ENCODE data around the gene NYAP2.

- TF ChIP-seq POLR2AphosphoS2 (IDR thresholded peaks at IDR 0.05; ENCODE audit: low read depth, low read length) (no peak), SP1 (IDR thresholded peaks at IDR 0.05; ENCODE audit: low read depth, low read length) (no peak), CTCF (IDR thresholded peaks at IDR 0.05 in 2 of 3, conservative IDR thresholded peaks at IDR 0.05 in 1 of 3; ENCODE audit: control insufficient read depth in 2 of 3, extremely low read depth in 1 of 3, insufficient read depth in 1 of 3, low read depth in 3 of 3, low read length in 3 of 3) (no peak), USF1 (IDR thresholded peaks at IDR 0.05; ENCODE audit: borderline replicate concordance, extremely low read length, insufficient read depth, low read depth, low read length) (no peak), CHD2 (IDR thresholded peaks at IDR 0.05; ENCODE audit: borderline replicate concordance, low read depth, low read length) (no peak), RAD21 (IDR thresholded peaks at IDR 0.05; ENCODE audit: insufficient read depth, low read depth, low read length) (no peak), POLR2AphosphoS5 (IDR thresholded peaks at IDR 0.05; ENCODE audit: low read length) (no peak), SIX5 (IDR thresholded peaks at IDR 0.05; ENCODE audit: low read depth, low read length, severe bottlenecking) (no peak), POU2F2 (IDR thresholded peaks at IDR 0.05; ENCODE audit: borderline replicate concordance, low read depth, low read length) (no peak), BCL11A (IDR thresholded peaks at IDR 0.05; ENCODE audit: low read depth, low read length) (no peak), ETV6 (conservative IDR thresholded peaks at IDR 0.05 in 1 of 2, IDR thresholded peaks at IDR 0.05 in 1 of 2; ENCODE audit: borderline replicate concordance in 1 of 2, low read depth in 1 of 2) (no peak), KDM1A (IDR thresholded peaks at IDR 0.05; ENCODE audit: borderline replicate concordance) (no peak), RFX5 (IDR thresholded peaks at IDR 0.05; ENCODE audit: low read depth, low read length) (no peak)
These were observed 213.1 kb downstream of the NYAP2 start for GRCh38 chr2:225612636-225613035.

Measured in GM12878 (cell line).